GM21723 (cell line): ENCODE measurements around the gene OR51B2.
"Not testable (repeated sequence)": the region's sequence is repeated elsewhere in the genome, so short reads cannot be mapped to it uniquely, and the experiment has no call there.

Source experiments
- ATAC-seq: cut with Tn5 transposase; IDR thresholded peaks from one replicate; pipeline ENCODE4 v1.9.1; 2021; ENCODE audit warnings: mild to moderate bottlenecking, moderate library complexity; ENCODE audit not compliant: unreplicated experiment

OR51B2 gene

GRCh38 chr11:5313326-5314023, 10.6 kb downstream of the OR51B2 start:
- not testable (repeated sequence) for ATAC-seq

DNA sequence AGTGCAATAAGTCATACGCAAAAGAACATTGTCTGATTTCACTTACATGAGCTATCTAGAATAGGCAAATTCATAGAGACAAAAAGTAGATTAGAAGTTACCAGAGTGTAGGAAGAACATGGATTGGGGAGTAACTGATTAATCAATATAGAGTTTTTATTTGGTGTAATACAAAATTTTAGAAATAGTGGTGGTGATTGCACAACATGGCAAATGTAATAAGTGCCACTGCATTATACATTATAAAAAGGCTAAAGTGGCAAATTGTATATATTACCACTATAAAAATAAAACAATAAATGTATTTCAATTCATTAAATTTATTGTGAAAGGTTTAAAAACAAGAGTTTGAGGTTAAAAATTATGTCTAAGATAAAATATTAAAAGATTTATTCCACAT, 13.7 kb downstream of the OR51B2 start:
- no peak for ATAC-seq

DNA sequence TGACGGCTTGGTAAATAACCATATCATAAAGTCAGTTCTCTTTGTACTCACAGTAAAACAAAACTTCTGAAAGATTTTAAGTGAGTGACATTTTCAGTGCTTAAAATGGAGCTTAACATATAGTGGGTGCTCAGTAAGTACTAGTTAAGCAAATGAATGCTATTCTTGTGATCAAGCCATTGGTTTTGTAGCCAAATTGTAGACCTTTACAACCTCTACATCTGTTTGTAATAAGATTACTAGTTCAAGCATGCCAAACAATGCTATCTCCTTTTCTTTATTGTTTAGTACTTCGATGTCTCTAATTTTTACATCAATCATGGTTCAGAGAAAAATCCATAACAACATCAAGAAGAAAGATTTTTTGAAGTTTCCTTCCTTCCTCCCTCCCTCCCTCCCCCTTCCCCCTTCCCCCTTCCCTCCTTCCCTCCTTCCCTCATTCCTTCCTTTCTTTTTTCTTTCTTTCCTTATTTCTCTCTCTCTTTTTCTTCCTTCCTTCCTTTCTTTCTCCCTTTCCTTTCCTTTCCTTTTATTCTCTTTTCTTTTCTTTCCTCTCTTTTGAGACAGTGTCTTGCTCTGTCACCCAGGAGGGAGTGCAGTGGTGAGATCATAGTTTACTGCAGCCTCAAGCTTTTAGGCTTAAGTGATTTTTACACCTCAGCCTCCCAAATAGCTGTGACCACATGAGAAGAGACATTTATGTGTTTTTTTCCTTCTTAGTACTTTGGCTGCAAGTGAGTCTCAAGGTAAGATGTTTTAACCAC, 16.7 kb downstream of the OR51B2 start:
- ATAC-seq: no peak

GRCh38 chr11:5304046-5304445, 20.1 kb downstream of the OR51B2 start:
- no peak for ATAC-seq

DNA sequence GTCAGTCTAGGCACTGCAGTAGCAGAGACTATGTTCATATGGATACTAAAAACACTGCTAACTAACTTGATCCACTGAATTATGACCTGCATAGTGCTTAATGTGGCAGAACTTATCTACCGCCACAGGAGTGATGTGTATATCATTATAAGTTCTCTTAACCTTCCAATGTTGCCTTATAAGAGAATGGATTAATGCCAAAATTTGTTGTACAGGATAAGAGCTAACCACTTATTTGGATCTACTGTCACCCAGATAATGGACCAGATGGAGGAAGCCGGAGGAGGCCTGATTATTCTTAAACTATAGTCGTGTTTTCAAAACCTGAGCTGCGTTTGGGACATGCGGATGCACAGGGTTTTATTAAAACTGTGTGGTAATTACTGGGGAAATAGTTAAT, 20.5 kb downstream of the OR51B2 start:
- ATAC-seq: no peak

GRCh38 chr11:5301846-5302245, 22.3 kb downstream of the OR51B2 start, which contains the start of gene OR51B4:
TSS of gene OR51B4 (minus strand) at chr11:5301946. CDS start at chr11:5301946, 0 bp downstream.
- ATAC-seq: no peak

GRCh38 chr11:5300251-5300650, 23.8 kb downstream of the OR51B2 start:
- no peak for ATAC-seq

GRCh38 chr11:5298451-5298850, 25.6 kb downstream of the OR51B2 start:
- no peak for ATAC-seq

DNA sequence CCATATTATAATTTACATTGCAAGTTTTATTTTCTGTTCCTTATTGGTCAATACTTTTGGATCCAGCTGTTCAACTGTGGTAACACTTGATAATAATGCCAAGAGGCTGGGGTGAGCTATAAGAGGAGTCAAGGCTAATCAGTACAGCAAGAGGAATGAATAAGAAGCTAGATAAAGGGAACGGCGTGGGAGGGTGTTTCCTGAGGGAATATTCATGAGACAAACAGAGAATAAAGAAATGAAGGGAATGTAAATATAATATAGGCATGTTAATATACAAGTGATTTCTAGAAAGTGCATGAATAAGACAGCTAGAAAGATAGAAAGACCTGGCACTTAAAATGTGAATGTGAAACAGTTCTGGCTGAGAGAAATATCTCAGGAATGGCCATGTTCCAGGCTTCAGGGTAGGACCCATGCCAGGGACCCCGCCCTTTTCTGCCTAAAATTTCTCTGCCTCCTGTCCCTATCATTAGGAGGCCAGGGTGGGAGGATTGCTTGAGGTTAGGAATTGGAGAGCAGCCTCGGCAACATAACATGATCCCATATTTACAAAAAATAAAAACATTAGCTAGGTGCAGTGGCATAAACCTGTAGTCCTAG, 26.3 kb downstream of the OR51B2 start:
- ATAC-seq: no peak

GRCh38 chr11:5294342-5294995, 29.6 kb downstream of the OR51B2 start:
- ATAC-seq: not testable (repeated sequence)

GRCh38 chr11:5293028-5293427, 31.1 kb downstream of the OR51B2 start:
- ATAC-seq: no peak

GRCh38 chr11:5291207-5291838, 32.8 kb downstream of the OR51B2 start:
- peak; percentile 95 for ATAC-seq

DNA sequence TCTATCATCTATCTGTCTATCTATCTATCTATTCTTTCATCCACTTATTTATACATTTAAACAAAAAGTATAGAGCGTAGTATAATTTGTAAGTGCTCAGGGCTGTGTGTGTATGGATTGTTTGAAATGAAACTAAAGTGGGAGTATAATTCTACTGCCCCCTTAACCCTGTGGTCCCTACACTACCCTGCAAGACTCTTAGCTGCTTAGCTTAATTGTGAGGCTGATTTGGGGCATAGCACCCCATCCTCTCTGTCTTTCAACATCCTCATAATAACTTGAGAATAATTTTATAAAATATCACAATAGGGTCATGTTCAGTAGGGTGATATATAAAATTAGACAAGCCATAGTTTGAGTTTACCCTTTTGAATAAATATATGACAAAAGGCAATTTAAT, 34.0 kb downstream of the OR51B2 start:
- ATAC-seq: no peak

DNA sequence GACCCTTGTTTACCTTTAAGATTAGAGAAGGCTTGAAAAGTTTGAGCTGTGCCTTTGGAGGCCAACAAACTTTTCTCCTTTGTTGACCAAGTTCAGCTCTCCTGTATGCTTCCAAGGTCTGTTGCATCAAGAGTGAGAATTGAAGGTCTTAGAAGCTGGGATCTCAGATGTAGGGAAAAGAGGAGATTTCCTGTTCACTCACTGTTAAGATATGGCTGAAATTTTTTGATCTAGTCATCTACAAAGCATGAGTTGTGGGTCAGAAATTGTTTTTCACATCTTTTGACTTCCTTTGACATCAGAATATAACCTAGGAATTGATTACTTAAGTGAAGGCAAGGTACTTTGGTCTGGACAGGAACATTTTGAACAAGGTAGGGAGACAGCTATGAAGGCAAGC, 34.4 kb downstream of the OR51B2 start:
- no peak for ATAC-seq

GRCh38 chr11:5288906-5289550, 35.1 kb downstream of the OR51B2 start:
- no peak for ATAC-seq

GRCh38 chr11:5288108-5288905, 35.8 kb downstream of the OR51B2 start:
- no peak for ATAC-seq

- no peak for ATAC-seq
Measured at GRCh38 chr11:5286901-5287300, 37.2 kb downstream of the OR51B2 start.

- no peak for ATAC-seq
Measured at GRCh38 chr11:5286351-5286750, 37.7 kb downstream of the OR51B2 start.

- ATAC-seq: no peak
Measured at GRCh38 chr11:5285703-5286340, 38.3 kb downstream of the OR51B2 start.
